Tibial nerve (tissue), 4 donors: ENCODE measurements around the gene TFPI2.

ENCODE experiments used
- EP300 ChIP-seq, 2 donors: sonication (generic); formaldehyde crosslinking; IDR thresholded peaks; one replicate each; pipeline ENCODE4 v1.6.1; 2017; ENCODE audit warnings: antibody characterized with exemption in 2 of 2, mild to moderate bottlenecking in 1 of 2
- POLR2A ChIP-seq, 2 donors: fragments of 450-650 bp; IDR thresholded peaks; one replicate each; pipeline ENCODE4 v1.6.1; 2017; ENCODE audit warnings: antibody characterized with exemption in 2 of 2, mild to moderate bottlenecking in 2 of 2, moderate library complexity in 2 of 2
- TF ChIP-seq, protein P1 (sequence below), 5 experiments: fragments of 200-600 bp in 3 of 5; fragments of 450-650 bp in 2 of 5; sonication (generic) in 3 of 5; IDR thresholded peaks; one replicate each; pipeline ENCODE4 v1.5.1; 2016 to 2019; ENCODE audit warnings: antibody characterized with exemption in 5 of 5, mild to moderate bottlenecking in 3 of 5, moderate library complexity in 2 of 5

DNA sequence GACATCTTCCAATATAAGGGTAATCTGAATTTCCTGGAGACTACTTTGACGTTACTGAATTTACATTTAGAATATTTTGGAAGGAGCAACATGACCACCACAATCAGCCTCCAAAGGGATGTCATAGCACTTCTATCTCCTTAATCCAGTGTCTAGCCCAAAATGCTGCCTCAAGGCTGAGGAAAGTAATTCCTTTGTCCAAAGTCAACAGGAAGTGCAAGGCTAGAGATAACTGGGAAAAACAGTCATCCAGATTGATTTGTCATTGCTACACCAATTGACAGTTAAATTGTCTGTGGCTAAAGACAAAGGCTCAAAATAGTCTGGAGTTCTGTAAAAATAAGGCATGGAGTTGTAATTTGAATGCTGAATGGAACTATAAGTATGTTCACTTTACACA lies 3.9 kb upstream of the TFPI2 start:
- TF ChIP-seq, protein P1, sequence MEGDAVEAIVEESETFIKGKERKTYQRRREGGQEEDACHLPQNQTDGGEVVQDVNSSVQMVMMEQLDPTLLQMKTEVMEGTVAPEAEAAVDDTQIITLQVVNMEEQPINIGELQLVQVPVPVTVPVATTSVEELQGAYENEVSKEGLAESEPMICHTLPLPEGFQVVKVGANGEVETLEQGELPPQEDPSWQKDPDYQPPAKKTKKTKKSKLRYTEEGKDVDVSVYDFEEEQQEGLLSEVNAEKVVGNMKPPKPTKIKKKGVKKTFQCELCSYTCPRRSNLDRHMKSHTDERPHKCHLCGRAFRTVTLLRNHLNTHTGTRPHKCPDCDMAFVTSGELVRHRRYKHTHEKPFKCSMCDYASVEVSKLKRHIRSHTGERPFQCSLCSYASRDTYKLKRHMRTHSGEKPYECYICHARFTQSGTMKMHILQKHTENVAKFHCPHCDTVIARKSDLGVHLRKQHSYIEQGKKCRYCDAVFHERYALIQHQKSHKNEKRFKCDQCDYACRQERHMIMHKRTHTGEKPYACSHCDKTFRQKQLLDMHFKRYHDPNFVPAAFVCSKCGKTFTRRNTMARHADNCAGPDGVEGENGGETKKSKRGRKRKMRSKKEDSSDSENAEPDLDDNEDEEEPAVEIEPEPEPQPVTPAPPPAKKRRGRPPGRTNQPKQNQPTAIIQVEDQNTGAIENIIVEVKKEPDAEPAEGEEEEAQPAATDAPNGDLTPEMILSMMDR (IDR thresholded peaks at IDR 0.05): no peak
- TF ChIP-seq POLR2A (IDR thresholded peaks at IDR 0.05): no peak
- TF ChIP-seq EP300 (IDR thresholded peaks at IDR 0.05): no peak
